GM12873 (cell line): ENCODE results near the gene TFPI.

Experiments
- TF ChIP-seq, protein P1 (sequence below): IDR thresholded peaks from 2 replicates; pipeline ENCODE4 v1.5.1; 2012; ENCODE audit warnings: low read depth, mild to moderate bottlenecking, moderate library complexity, low read length, control low read depth; ENCODE audit not compliant: insufficient read depth; ENCODE audit errors: missing control alignments

TFPI gene

GRCh38 chr2:187462839-187463238 lies 91.4 kb downstream of the TFPI start:
- TF ChIP-seq, protein P1, sequence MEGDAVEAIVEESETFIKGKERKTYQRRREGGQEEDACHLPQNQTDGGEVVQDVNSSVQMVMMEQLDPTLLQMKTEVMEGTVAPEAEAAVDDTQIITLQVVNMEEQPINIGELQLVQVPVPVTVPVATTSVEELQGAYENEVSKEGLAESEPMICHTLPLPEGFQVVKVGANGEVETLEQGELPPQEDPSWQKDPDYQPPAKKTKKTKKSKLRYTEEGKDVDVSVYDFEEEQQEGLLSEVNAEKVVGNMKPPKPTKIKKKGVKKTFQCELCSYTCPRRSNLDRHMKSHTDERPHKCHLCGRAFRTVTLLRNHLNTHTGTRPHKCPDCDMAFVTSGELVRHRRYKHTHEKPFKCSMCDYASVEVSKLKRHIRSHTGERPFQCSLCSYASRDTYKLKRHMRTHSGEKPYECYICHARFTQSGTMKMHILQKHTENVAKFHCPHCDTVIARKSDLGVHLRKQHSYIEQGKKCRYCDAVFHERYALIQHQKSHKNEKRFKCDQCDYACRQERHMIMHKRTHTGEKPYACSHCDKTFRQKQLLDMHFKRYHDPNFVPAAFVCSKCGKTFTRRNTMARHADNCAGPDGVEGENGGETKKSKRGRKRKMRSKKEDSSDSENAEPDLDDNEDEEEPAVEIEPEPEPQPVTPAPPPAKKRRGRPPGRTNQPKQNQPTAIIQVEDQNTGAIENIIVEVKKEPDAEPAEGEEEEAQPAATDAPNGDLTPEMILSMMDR: no peak

GRCh38 chr2:187461294-187462261 lies 92.7 kb downstream of the TFPI start:
- TF ChIP-seq, protein P1: no peak

DNA sequence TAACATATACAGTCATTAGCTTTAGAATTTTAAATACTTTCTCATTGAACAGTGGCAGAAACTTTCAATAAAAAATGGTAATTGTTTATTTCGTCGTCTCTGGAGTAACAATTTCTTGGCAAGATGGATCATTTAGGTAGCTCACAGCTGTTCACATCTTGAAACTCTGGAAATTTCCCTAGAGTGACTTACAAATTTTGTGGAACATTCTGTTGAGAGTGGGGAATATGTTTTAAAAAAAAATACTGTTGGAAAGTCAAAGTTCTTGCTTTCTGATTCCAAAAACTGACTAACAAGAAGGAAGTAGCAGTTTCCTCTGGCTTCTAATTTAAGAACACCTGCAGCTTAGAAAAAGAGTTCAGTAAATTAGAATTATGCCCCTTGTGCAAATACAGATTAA lies 95.0 kb downstream of the TFPI start:
- TF ChIP-seq, protein P1: no peak

GRCh38 chr2:187453078-187453641 lies 101.1 kb downstream of the TFPI start:
- TF ChIP-seq, protein P1: peak; percentile 37

DNA sequence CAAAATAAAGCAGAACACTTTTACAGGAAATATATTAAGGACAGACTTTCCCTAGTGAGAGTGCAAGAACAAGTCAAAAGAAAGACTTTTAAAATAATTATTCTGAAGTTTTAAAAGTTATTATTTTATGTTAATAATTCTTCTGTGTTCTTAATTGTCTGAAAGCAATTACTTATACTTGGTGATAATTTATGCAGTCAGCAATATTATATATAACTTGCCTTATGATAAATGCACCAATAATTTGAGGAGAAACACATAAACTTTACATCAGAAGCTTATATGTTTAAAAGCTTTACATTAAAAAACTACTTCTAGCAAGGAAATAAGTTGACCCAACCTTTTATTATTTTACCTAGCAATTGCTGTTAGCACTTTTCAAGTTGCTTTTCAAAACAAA lies 102.7 kb downstream of the TFPI start:
- TF ChIP-seq, protein P1: no peak

- TF ChIP-seq, protein P1: no peak
Observed at GRCh38 chr2:187447336-187447735, 106.9 kb downstream of the TFPI start.

DNA sequence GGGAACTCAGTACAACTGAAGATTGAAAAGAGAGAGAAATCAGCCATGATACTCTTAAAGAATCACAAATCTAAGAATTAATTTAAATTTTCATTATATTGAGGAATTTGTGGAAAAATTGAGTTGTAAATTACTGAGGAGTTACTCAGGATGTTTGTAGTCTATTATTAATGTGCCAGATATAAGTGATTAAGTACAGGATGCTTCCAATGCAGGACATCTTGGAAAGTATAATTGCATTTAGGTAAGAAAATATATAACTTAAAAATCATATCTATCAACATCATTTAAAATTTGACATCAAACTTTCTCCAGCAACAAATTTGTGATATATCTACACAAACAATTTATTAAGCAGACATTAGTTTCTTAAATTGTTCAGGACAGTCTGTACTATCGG lies 107.5 kb downstream of the TFPI start:
- TF ChIP-seq, protein P1: no peak
